DOHH2 (cell line): ENCODE measurements around the gene PIGR.

Experiments used
- H3F3A ChIP-seq: fragments of 200-600 bp; sonication (generic), shearing (Covaris generic); 2 replicates; pipeline ENCODE4 v1.6.0; 2016; ENCODE audit warnings: antibody characterized with exemption, mild to moderate bottlenecking; ENCODE audit not compliant: control insufficient read depth, insufficient read depth
- H3K27ac ChIP-seq: fragments of 200-600 bp; sonication (generic); 2 replicates; pipeline ENCODE4 v1.5.1; 2014; ENCODE audit warnings: low read depth, mild to moderate bottlenecking, low read length, moderate library complexity
- H3K27me3 ChIP-seq: fragments of 200-600 bp; sonication (generic); 2 replicates; pipeline ENCODE4 v1.6.1; 2014; ENCODE audit warnings: mild to moderate bottlenecking, low read length, mixed read lengths; ENCODE audit not compliant: control insufficient read depth
- H3K36me3 ChIP-seq: fragments of 200-600 bp; sonication (generic); 2 replicates; pipeline ENCODE4 v1.6.1; 2014; ENCODE audit warnings: mild to moderate bottlenecking, low read length, moderate library complexity, mixed read lengths; ENCODE audit not compliant: control insufficient read depth
- H3K4me1 ChIP-seq: fragments of 200-600 bp; sonication (generic); 2 replicates; pipeline ENCODE4 v1.6.1; 2014; ENCODE audit warnings: mild to moderate bottlenecking, low read length, mixed read lengths; ENCODE audit not compliant: control insufficient read depth
- H3K4me2 ChIP-seq: fragments of 200-600 bp; sonication (generic); 2 replicates; pipeline ENCODE4 v1.6.0; 2014; ENCODE audit warnings: mild to moderate bottlenecking, low read length, moderate library complexity
- H3K4me3 ChIP-seq: fragments of 200-600 bp; sonication (generic); 2 replicates; pipeline ENCODE4 v1.5.1; 2014; ENCODE audit warnings: mild to moderate bottlenecking, low read length, mixed read lengths
- H3K79me2 ChIP-seq: fragments of 200-600 bp; sonication (generic); 2 replicates; pipeline ENCODE4 v1.6.1; 2014; ENCODE audit warnings: mild to moderate bottlenecking, low read length, mixed read lengths; ENCODE audit not compliant: control insufficient read depth
- H3K9me2 ChIP-seq: fragments of 200-600 bp; sonication (generic); replicated peaks from 2 replicates; pipeline ENCODE4 v1.6.1; 2014; ENCODE audit warnings: mild to moderate bottlenecking, low read length, mixed read lengths; ENCODE audit not compliant: control insufficient read depth
- H3K9me3 ChIP-seq: fragments of 200-600 bp; sonication (generic); 2 replicates; pipeline ENCODE4 v1.6.1; 2014; ENCODE audit warnings: antibody characterized with exemption, low read length, mixed read lengths; ENCODE audit not compliant: control insufficient read depth, insufficient read depth
- H4K20me1 ChIP-seq: fragments of 200-600 bp; sonication (generic); 2 replicates; pipeline ENCODE4 v1.6.0; 2014; ENCODE audit warnings: low read depth, mild to moderate bottlenecking, antibody characterized with exemption, low read length, moderate library complexity; ENCODE audit not compliant: control insufficient read depth, insufficient read depth
- CTCF ChIP-seq: fragments of 200-600 bp; sonication (generic); IDR thresholded peaks from one replicate; pipeline ENCODE4 v1.5.1; 2014; ENCODE audit warnings: antibody characterized with exemption, mild to moderate bottlenecking, low read depth, low read length; ENCODE audit not compliant: poor library complexity, severe bottlenecking
- EZH2phosphoT487 ChIP-seq: fragments of 200-600 bp; sonication (generic); IDR thresholded peaks from 2 replicates; pipeline ENCODE4 v1.6.1; 2017; ENCODE audit warnings: borderline replicate concordance, mild to moderate bottlenecking, antibody characterized with exemption, low read length, moderate library complexity, mixed read lengths

PIGR gene

GRCh38 chr1:206953626-206954025 lies 7.4 kb upstream of the PIGR start:
- Histone ChIP-seq H3K27ac (no peak overlapping the region), H3F3A (no peaks in the 10 kb centered on the region), H3K36me3 (no peaks in the 10 kb centered on the region), H4K20me1 (no peaks in the 10 kb centered on the region), H3K9me2 (no peaks in the 10 kb centered on the region), H3K9me3 (no peaks in the 10 kb centered on the region; the same call in 1 of the 2 replicates), H3K4me3 (no peak overlapping the region), H3K79me2 (no peaks in the 10 kb centered on the region), H3K4me2 (no peak overlapping the region), H3K4me1 (no peaks in the 10 kb centered on the region), H3K27me3 (peaks cover 25% of the 10 kb centered on the region)
- TF ChIP-seq EZH2phosphoT487 (no peak), CTCF (no peak)

- Histone ChIP-seq H3K4me2 (no peak overlapping the region), H3K36me3 (no peaks in the 10 kb centered on the region)
- no peak for TF ChIP-seq EZH2phosphoT487
- TF ChIP-seq CTCF: no peak
Measured at GRCh38 chr1:206953126-206953525, 6.9 kb upstream of the PIGR start.

GRCh38 chr1:206952171-206952570 lies 5.9 kb upstream of the PIGR start:
- no peak overlapping the region for H3K4me3 ChIP-seq
- no peaks in the 10 kb centered on the region for H3K79me2 ChIP-seq
- H4K20me1 ChIP-seq: no peaks in the 10 kb centered on the region
- no peaks in the 10 kb centered on the region; the same call in 1 of the 2 replicates for H3K9me3 ChIP-seq
- no peak overlapping the region for H3K27ac ChIP-seq
- no peaks in the 10 kb centered on the region for H3K9me2 ChIP-seq
- no peak for TF ChIP-seq CTCF
- TF ChIP-seq EZH2phosphoT487: no peak
- H3K27me3 ChIP-seq: peaks cover 25% of the 10 kb centered on the region
- no peaks in the 10 kb centered on the region for H3K4me1 ChIP-seq
- H3F3A ChIP-seq: no peaks in the 10 kb centered on the region
- no peaks in the 10 kb centered on the region for H3K36me3 ChIP-seq
- no peak overlapping the region for H3K4me2 ChIP-seq

More at GRCh38 chr1:206953126-206953525, 6.9 kb upstream of the PIGR start:
- H4K20me1 ChIP-seq: no peaks in the 10 kb centered on the region
- no peaks in the 10 kb centered on the region for H3K9me2 ChIP-seq
- H3K79me2 ChIP-seq: no peaks in the 10 kb centered on the region
- no peaks in the 10 kb centered on the region for H3K4me1 ChIP-seq
- H3K4me3 ChIP-seq: no peak overlapping the region
- peaks cover 25% of the 10 kb centered on the region for H3K27me3 ChIP-seq
- H3K27ac ChIP-seq: no peak overlapping the region
- no peaks in the 10 kb centered on the region; the same call in 1 of the 2 replicates for H3K9me3 ChIP-seq
- no peaks in the 10 kb centered on the region for H3F3A ChIP-seq
